T-helper 2 cell treated with Interferon-gamma antibody and Interleukin-4, amounts not matched to agents 5 μg/mL and 100 μg/mL, for 36 hours (primary cell): ENCODE data around the gene EGFL7.

Experiments used
- DNase-seq: peaks from one replicate; pipeline ENCODE4 v3.0.0; 2021; ENCODE audit warnings: low spot score
- H3K27ac Mint-ChIP-seq: one replicate; pipeline ENCODE4 v1.8.0; 2021; ENCODE audit warnings: mild to moderate bottlenecking, mixed read lengths
- H3K27me3 Mint-ChIP-seq: one replicate; pipeline ENCODE4 v1.8.0; 2021; ENCODE audit warnings: low read depth, mixed read lengths
- H3K36me3 Mint-ChIP-seq: one replicate; pipeline ENCODE4 v1.8.0; 2021; ENCODE audit warnings: low read depth, mixed read lengths
- H3K4me1 Mint-ChIP-seq: one replicate; pipeline ENCODE4 v1.8.0; 2021; ENCODE audit warnings: low read depth, mixed read lengths
- H3K4me3 Mint-ChIP-seq: one replicate; pipeline ENCODE4 v1.8.0; 2022; ENCODE audit warnings: mild to moderate bottlenecking, moderate library complexity, mixed read lengths
- H3K9me3 Mint-ChIP-seq: one replicate; pipeline ENCODE4 v1.8.0; 2021; ENCODE audit warnings: mixed read lengths

The EGFL7 gene

GRCh38 chr9:136662656-136663581 lies at the start of gene EGFL7:
Gene EGFL7, plus strand, starts transcription at chr9:136662916. Its CDS starts 5,367 bp downstream, at chr9:136668283.
- peaks cover 27% of the 10 kb centered on the region for H3K27me3 Mint-ChIP-seq
- H3K9me3 Mint-ChIP-seq, result no peaks in the 10 kb centered on the region
- peaks cover 4% of the 10 kb centered on the region for H3K4me1 Mint-ChIP-seq
- no peak within 1 kb of the TSS for H3K4me3 Mint-ChIP-seq
- no peak for DNase-seq
- H3K36me3 Mint-ChIP-seq, result no peaks in the 10 kb centered on the region
- no peak within 1 kb of the TSS for H3K27ac Mint-ChIP-seq

GRCh38 chr9:136613824-136614371 lies 48.8 kb upstream of the EGFL7 start:
- no peak for DNase-seq
- Mint-ChIP-seq H3K27me3 (no peaks in the 10 kb centered on the region), H3K27ac (no peak overlapping the region), H3K9me3 (no peaks in the 10 kb centered on the region), H3K4me3 (no peak overlapping the region), H3K36me3 (no peaks in the 10 kb centered on the region), H3K4me1 (no peaks in the 10 kb centered on the region)

- H3K27ac Mint-ChIP-seq, result no peak overlapping the region
- no peaks in the 10 kb centered on the region for H3K9me3 Mint-ChIP-seq
- H3K36me3 Mint-ChIP-seq, result no peaks in the 10 kb centered on the region
- H3K4me1 Mint-ChIP-seq, result no peaks in the 10 kb centered on the region
- no peak for DNase-seq
- no peak overlapping the region for H3K4me3 Mint-ChIP-seq
- H3K27me3 Mint-ChIP-seq, result no peaks in the 10 kb centered on the region
Observed at GRCh38 chr9:136614372-136614922, 48.3 kb upstream of the EGFL7 start.

- Mint-ChIP-seq H3K27me3 (no peaks in the 10 kb centered on the region), H3K27ac (no peak overlapping the region), H3K4me3 (no peak overlapping the region), H3K9me3 (no peaks in the 10 kb centered on the region), H3K36me3 (no peaks in the 10 kb centered on the region), H3K4me1 (no peaks in the 10 kb centered on the region)
- no peak for DNase-seq
Observed at GRCh38 chr9:136614967-136615623, 47.6 kb upstream of the EGFL7 start.

- H3K4me1 Mint-ChIP-seq, result no peaks in the 10 kb centered on the region
- no peak for DNase-seq
- H3K27ac Mint-ChIP-seq, result no peak overlapping the region
- H3K4me3 Mint-ChIP-seq, result no peak overlapping the region
- H3K36me3 Mint-ChIP-seq, result no peaks in the 10 kb centered on the region
- H3K27me3 Mint-ChIP-seq, result no peaks in the 10 kb centered on the region
- no peaks in the 10 kb centered on the region for H3K9me3 Mint-ChIP-seq
Observed at GRCh38 chr9:136615631-136616306, 46.9 kb upstream of the EGFL7 start.

GRCh38 chr9:136616307-136616635 lies 46.4 kb upstream of the EGFL7 start:
- Mint-ChIP-seq H3K36me3 (no peaks in the 10 kb centered on the region), H3K9me3 (no peaks in the 10 kb centered on the region), H3K4me3 (no peak overlapping the region), H3K4me1 (no peaks in the 10 kb centered on the region), H3K27ac (no peak overlapping the region), H3K27me3 (no peaks in the 10 kb centered on the region)
- no peak for DNase-seq

- DNase-seq, result no peak
- Mint-ChIP-seq H3K4me1 (no peaks in the 10 kb centered on the region), H3K9me3 (no peaks in the 10 kb centered on the region), H3K4me3 (no peak overlapping the region), H3K36me3 (no peaks in the 10 kb centered on the region), H3K27me3 (no peaks in the 10 kb centered on the region), H3K27ac (no peak overlapping the region)
Observed at GRCh38 chr9:136616948-136617695, 45.6 kb upstream of the EGFL7 start.

GRCh38 chr9:136617746-136618579 lies 44.8 kb upstream of the EGFL7 start:
- H3K27ac Mint-ChIP-seq, result no peak overlapping the region
- no peaks in the 10 kb centered on the region for H3K36me3 Mint-ChIP-seq
- H3K27me3 Mint-ChIP-seq, result no peaks in the 10 kb centered on the region
- H3K9me3 Mint-ChIP-seq, result no peaks in the 10 kb centered on the region
- DNase-seq, result no peak
- H3K4me1 Mint-ChIP-seq, result no peaks in the 10 kb centered on the region
- H3K4me3 Mint-ChIP-seq, result no peak overlapping the region

- DNase-seq, result no peak
- Mint-ChIP-seq H3K4me1 (no peaks in the 10 kb centered on the region), H3K9me3 (no peaks in the 10 kb centered on the region), H3K27ac (no peak overlapping the region), H3K36me3 (no peaks in the 10 kb centered on the region), H3K4me3 (no peak overlapping the region), H3K27me3 (no peaks in the 10 kb centered on the region)
Observed at GRCh38 chr9:136618580-136619547, 43.9 kb upstream of the EGFL7 start.

- Mint-ChIP-seq H3K36me3 (no peaks in the 10 kb centered on the region), H3K4me1 (no peaks in the 10 kb centered on the region), H3K27me3 (no peaks in the 10 kb centered on the region), H3K9me3 (no peaks in the 10 kb centered on the region), H3K27ac (no peak overlapping the region), H3K4me3 (no peak overlapping the region)
- DNase-seq, result no peak
Observed at GRCh38 chr9:136619742-136620440, 42.8 kb upstream of the EGFL7 start.

GRCh38 chr9:136620441-136621018 lies 42.2 kb upstream of the EGFL7 start:
- Mint-ChIP-seq H3K27ac (no peak overlapping the region), H3K4me1 (no peaks in the 10 kb centered on the region), H3K36me3 (no peaks in the 10 kb centered on the region), H3K9me3 (no peaks in the 10 kb centered on the region), H3K4me3 (no peak overlapping the region), H3K27me3 (no peaks in the 10 kb centered on the region)
- no peak for DNase-seq
